CD14-positive monocyte (primary cell): ENCODE data around the gene CKAP4. TPM values are rescaled to one million over a fixed set of nuclear protein-coding genes. Genes with fewer than 3 reads are reported as not detected.
A peak's percentile ranks its signal among the peaks of the same experiment; 100 is the strongest.

ENCODE experiments used
- DNase-seq, 3 donors: peaks; one replicate each; pipeline ENCODE4 v3.0.0-alpha.2; 2011 to 2022
- H2AFZ ChIP-seq: 2 replicates; pipeline ENCODE4 v1.6.0; 2012; ENCODE audit warnings: mild to moderate bottlenecking, low read depth, low read length, inconsistent platforms; ENCODE audit not compliant: insufficient read depth, poor library complexity, severe bottlenecking
- H3K27ac ChIP-seq, 2 donors: 1 replicate in 1 of 2; 2 replicates in 1 of 2; pipeline ENCODE4 v1.5.1; 2012 to 2013; ENCODE audit warnings: low read length in 2 of 2, control low read depth in 1 of 2, inconsistent platforms in 1 of 2, low read depth in 1 of 2, mild to moderate bottlenecking in 1 of 2
- H3K27me3 ChIP-seq, 2 donors: one replicate each; pipeline versions ENCODE4 v1.6.0 to v1.6.1; 2011 to 2013; ENCODE audit warnings: low read length in 2 of 2; ENCODE audit not compliant: control insufficient read depth in 2 of 2, insufficient read depth in 2 of 2
- H3K36me3 ChIP-seq, 2 donors: replicated peaks in 1 of 2; 1 replicate in 1 of 2; 2 replicates in 1 of 2; pipeline versions ENCODE4 v1.5.1 to v1.6.1; 2012 to 2013; ENCODE audit warnings: low read length in 2 of 2, control low read depth in 1 of 2, inconsistent platforms in 1 of 2, mild to moderate bottlenecking in 1 of 2; ENCODE audit not compliant: insufficient read depth in 2 of 2, control insufficient read depth in 1 of 2
- H3K4me1 ChIP-seq, 2 donors: 1 replicate in 1 of 2; 2 replicates in 1 of 2; pipeline versions ENCODE4 v1.5.1 to v1.6.1; 2012 to 2013; ENCODE audit warnings: low read length in 2 of 2, control low read depth in 1 of 2, inconsistent platforms in 1 of 2, mild to moderate bottlenecking in 1 of 2, moderate library complexity in 1 of 2; ENCODE audit not compliant: insufficient read depth in 2 of 2, control insufficient read depth in 1 of 2
- H3K4me2 ChIP-seq: replicated peaks from 2 replicates; pipeline ENCODE3; 2012; ENCODE audit warnings: low read length, moderate library complexity, mild to moderate bottlenecking; ENCODE audit not compliant: poor library complexity, severe bottlenecking; ENCODE audit errors: extremely low read depth
- H3K4me3 ChIP-seq, 3 experiments: fragments of 200-600 bp in 1 of 3; sonication (generic) in 1 of 3; replicated peaks in 1 of 3; 1 replicate in 2 of 3; 2 replicates in 1 of 3; pipeline ENCODE4 v1.5.1; 2011 to 2013; ENCODE audit warnings: low read length in 3 of 3, mild to moderate bottlenecking in 3 of 3, control low read depth in 2 of 3, low read depth in 2 of 3, inconsistent platforms in 1 of 3, moderate library complexity in 1 of 3
- H3K79me2 ChIP-seq: 2 replicates; pipeline ENCODE4 v1.6.0; 2012; ENCODE audit warnings: mild to moderate bottlenecking, control low read depth, inconsistent platforms, low read length, moderate library complexity; ENCODE audit not compliant: insufficient read depth
- H3K9ac ChIP-seq: 2 replicates; pipeline ENCODE4 v1.6.0; 2017; ENCODE audit warnings: low read length, mild to moderate bottlenecking; ENCODE audit not compliant: insufficient read depth, poor library complexity, severe bottlenecking
- H3K9me3 ChIP-seq, 2 donors: replicated peaks in 1 of 2; 1 replicate in 1 of 2; 2 replicates in 1 of 2; pipeline versions ENCODE4 v1.5.1 to v1.6.1; 2012 to 2013; ENCODE audit warnings: low read length in 2 of 2, control low read depth in 1 of 2; ENCODE audit not compliant: control insufficient read depth in 1 of 2, insufficient read depth in 1 of 2
- H4K20me1 ChIP-seq: 2 replicates; pipeline ENCODE4 v1.6.0; 2012; ENCODE audit warnings: mild to moderate bottlenecking, low read length, control low read depth, moderate library complexity; ENCODE audit not compliant: insufficient read depth
- H3K27ac Mint-ChIP-seq, 7 donors: one replicate each; pipeline ENCODE4 v1.8.0; 2020; ENCODE audit warnings: mild to moderate bottlenecking in 7 of 7, mixed read lengths in 7 of 7, moderate library complexity in 6 of 7, inconsistent platforms in 2 of 7
- H3K27me3 Mint-ChIP-seq, 3 donors: one replicate each; pipeline ENCODE4 v1.8.0; 2021 to 2022; ENCODE audit warnings: low read depth in 3 of 3, mild to moderate bottlenecking in 3 of 3, mixed read lengths in 3 of 3, moderate library complexity in 3 of 3, inconsistent platforms in 1 of 3
- H3K36me3 Mint-ChIP-seq, 2 donors: one replicate each; pipeline ENCODE4 v1.8.0; 2020; ENCODE audit warnings: mixed read lengths in 2 of 2, inconsistent platforms in 1 of 2, mild to moderate bottlenecking in 1 of 2
- H3K4me1 Mint-ChIP-seq: one replicate; pipeline ENCODE4 v1.8.0; 2020; ENCODE audit warnings: mild to moderate bottlenecking, mixed read lengths
- H3K4me3 Mint-ChIP-seq, 2 donors: one replicate each; pipeline ENCODE4 v1.8.0; 2020; ENCODE audit warnings: mild to moderate bottlenecking in 2 of 2, mixed read lengths in 2 of 2, moderate library complexity in 1 of 2
- H3K9me3 Mint-ChIP-seq, 7 donors: one replicate each; pipeline ENCODE4 v1.8.0; 2020 to 2022; ENCODE audit warnings: mixed read lengths in 7 of 7, mild to moderate bottlenecking in 6 of 7, moderate library complexity in 6 of 7, inconsistent platforms in 2 of 7
- CTCF ChIP-seq: fragments of 200-600 bp; IDR thresholded peaks from one replicate; pipeline ENCODE4 v1.8.0; 2022; ENCODE audit warnings: antibody characterized with exemption, mild to moderate bottlenecking
- WGBS: methylation state at CpG from one replicate; pipeline ENCODE4 v1.1.5; 2013; ENCODE audit warnings: missing lambda C conversion rate; ENCODE audit not compliant: insufficient coverage; 5-methylcytosine and 5-hydroxymethylcytosine counted together
- intact Hi-C, 2 donors: fragments of 100-400 bp; cut with micrococcal nuclease; formaldehyde crosslinking; loops; one replicate each; pipeline versions ENCODE4 v1.15.0 to v1.15.1; 2023
- polyA plus RNA-seq, 3 donors: library from polyadenylated mRNA; depleted of rRNA in 1 of 3; unstranded in 2 of 3; stranded (reverse) in 1 of 3; fragments of 300-500 nt in 2 of 3; fragments of >200 nt in 1 of 3; fragmentation: Illumina TruSeq in 2 of 3; gene quantifications; 1 replicate in 2 of 3; 2 replicates in 1 of 3; pipeline ENCODE4 v1.2.3, GENCODE V29; 2012 to 2021

Gene CKAP4
- polyA plus RNA-seq, 3 donors: 46.9 to 59.4 (median 55.9) TPM

GRCh38 chr12:106289196-106289681 lies 41.4 kb upstream of the CKAP4 start:
- no peaks in the 10 kb centered on the region for H3K9me3 ChIP-seq
- intact Hi-C loops: loop anchor here in 1 of 2 donors (5.0 kb wide), 1 partner anchor 42 kb away; the partner anchor contains the start of gene CKAP4
- H3K4me3 ChIP-seq: no peak overlapping the region
- no peak overlapping the region for H3K4me2 ChIP-seq
- peaks cover 14 to 27% of the 10 kb centered on the region in 2 donors for H3K4me1 ChIP-seq
- no peaks in the 10 kb centered on the region for H3K79me2 ChIP-seq
- DNase-seq: no peak
- peaks cover 38% of the 10 kb centered on the region for H3K4me1 Mint-ChIP-seq
- H3K27ac Mint-ChIP-seq: peak overlapping the region in 6 of 7 donors; percentile 14 to 82 (median 54)
- no peak for TF ChIP-seq CTCF
- H3K27me3 Mint-ChIP-seq: peaks cover 10 to 18% (median 11%) of the 10 kb centered on the region in 3 donors
- no peaks in the 10 kb centered on the region for H3K36me3 ChIP-seq
- peaks cover 0 to 2% of the 10 kb centered on the region in 2 donors for H3K36me3 Mint-ChIP-seq
- H3K27ac ChIP-seq: peak overlapping the region in 1 of 2 donors; percentile 66
- no CpG with 5 or more reads among the region's 1 CpG for WGBS
- H2AFZ ChIP-seq: no peak overlapping the region
- no peak overlapping the region for H3K4me3 Mint-ChIP-seq
- H3K9me3 Mint-ChIP-seq: no peaks in the 10 kb centered on the region
- H3K9ac ChIP-seq: no peak overlapping the region
- H3K27me3 ChIP-seq: peaks cover 9 to 11% of the 10 kb centered on the region in 2 donors
- H4K20me1 ChIP-seq: no peaks in the 10 kb centered on the region

GRCh38 chr12:106288494-106289195 lies 40.8 kb upstream of the CKAP4 start:
- H3K27ac ChIP-seq: peak overlapping the region in 1 of 2 donors; percentile 66
- no peak overlapping the region for H3K4me3 ChIP-seq
- peaks cover 0 to 2% of the 10 kb centered on the region in 2 donors for H3K36me3 Mint-ChIP-seq
- no peak overlapping the region for H3K4me3 Mint-ChIP-seq
- H3K36me3 ChIP-seq: no peaks in the 10 kb centered on the region
- no peak overlapping the region for H2AFZ ChIP-seq
- H3K9me3 ChIP-seq: no peaks in the 10 kb centered on the region
- intact Hi-C loops: loop anchor here in 1 of 2 donors (5.0 kb wide), 1 partner anchor 41 kb away; the partner anchor contains the start of gene CKAP4
- H3K27me3 Mint-ChIP-seq: peaks cover 10 to 20% (median 12%) of the 10 kb centered on the region in 3 donors
- H3K4me2 ChIP-seq: no peak overlapping the region
- H3K9ac ChIP-seq: no peak overlapping the region
- H3K27ac Mint-ChIP-seq: peak overlapping the region in 5 of 7 donors; percentile 25 to 82 (median 66)
- peaks cover 14 to 27% of the 10 kb centered on the region in 2 donors for H3K4me1 ChIP-seq
- H3K4me1 Mint-ChIP-seq: peaks cover 38% of the 10 kb centered on the region
- WGBS: 93% methylated on average over 2 of the region's 9 CpGs
- no peaks in the 10 kb centered on the region for H3K9me3 Mint-ChIP-seq
- peaks cover 10 to 13% of the 10 kb centered on the region in 2 donors for H3K27me3 ChIP-seq
- TF ChIP-seq CTCF: no peak
- no peaks in the 10 kb centered on the region for H3K79me2 ChIP-seq
- H4K20me1 ChIP-seq: no peaks in the 10 kb centered on the region
- DNase-seq: peak; percentile 77 to 91 (median 91)
